Measurements from ENCODE around the gene ARHGAP15.

- TF ChIP-seq, protein P1, sequence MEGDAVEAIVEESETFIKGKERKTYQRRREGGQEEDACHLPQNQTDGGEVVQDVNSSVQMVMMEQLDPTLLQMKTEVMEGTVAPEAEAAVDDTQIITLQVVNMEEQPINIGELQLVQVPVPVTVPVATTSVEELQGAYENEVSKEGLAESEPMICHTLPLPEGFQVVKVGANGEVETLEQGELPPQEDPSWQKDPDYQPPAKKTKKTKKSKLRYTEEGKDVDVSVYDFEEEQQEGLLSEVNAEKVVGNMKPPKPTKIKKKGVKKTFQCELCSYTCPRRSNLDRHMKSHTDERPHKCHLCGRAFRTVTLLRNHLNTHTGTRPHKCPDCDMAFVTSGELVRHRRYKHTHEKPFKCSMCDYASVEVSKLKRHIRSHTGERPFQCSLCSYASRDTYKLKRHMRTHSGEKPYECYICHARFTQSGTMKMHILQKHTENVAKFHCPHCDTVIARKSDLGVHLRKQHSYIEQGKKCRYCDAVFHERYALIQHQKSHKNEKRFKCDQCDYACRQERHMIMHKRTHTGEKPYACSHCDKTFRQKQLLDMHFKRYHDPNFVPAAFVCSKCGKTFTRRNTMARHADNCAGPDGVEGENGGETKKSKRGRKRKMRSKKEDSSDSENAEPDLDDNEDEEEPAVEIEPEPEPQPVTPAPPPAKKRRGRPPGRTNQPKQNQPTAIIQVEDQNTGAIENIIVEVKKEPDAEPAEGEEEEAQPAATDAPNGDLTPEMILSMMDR (IDR thresholded peaks at IDR 0.05; ENCODE audit: low read depth, low read length, poor library complexity, severe bottlenecking) = no peak
- no peak for TF ChIP-seq EZH2phosphoT487 (IDR thresholded peaks at IDR 0.05; ENCODE audit: borderline replicate concordance, low read length)
These were observed 375.2 kb downstream of the ARHGAP15 start for GRCh38 chr2:143504397-143504796.
